Stomach smooth muscle (tissue), 2 donors: ENCODE measurements around the gene MYEOV.

Experiments used
- H3K27ac ChIP-seq: one replicate; pipeline ENCODE4 v1.7.0; 2013; ENCODE audit warnings: mild to moderate bottlenecking, low read length, inconsistent platforms
- H3K27me3 ChIP-seq, 2 donors: one replicate each; pipeline ENCODE4 v1.7.0; 2013; ENCODE audit warnings: low read length in 2 of 2; ENCODE audit not compliant: insufficient read depth in 2 of 2, control insufficient read depth in 1 of 2
- H3K36me3 ChIP-seq, 2 donors: one replicate each; pipeline ENCODE4 v1.7.0; 2013; ENCODE audit warnings: low read length in 2 of 2; ENCODE audit not compliant: control insufficient read depth in 2 of 2, insufficient read depth in 2 of 2
- H3K4me1 ChIP-seq: one replicate; pipeline ENCODE4 v1.7.0; 2013; ENCODE audit warnings: low read length; ENCODE audit not compliant: control insufficient read depth, insufficient read depth
- H3K4me3 ChIP-seq, 2 donors: one replicate each; pipeline ENCODE4 v1.7.0; 2013; ENCODE audit warnings: low read length in 2 of 2
- H3K9ac ChIP-seq, 2 donors: one replicate each; pipeline ENCODE4 v1.7.0; 2013; ENCODE audit warnings: low read length in 2 of 2, mild to moderate bottlenecking in 1 of 2
- H3K9me3 ChIP-seq, 2 donors: one replicate each; pipeline ENCODE4 v1.7.0; 2013; ENCODE audit warnings: low read length in 2 of 2; ENCODE audit not compliant: control insufficient read depth in 2 of 2
- donor health status: healthy.
- donor health status: Pancreatic carcinoma.

MYEOV gene

GRCh38 chr11:69293819-69294505 lies at the start of gene MYEOV:
Gene MYEOV (plus strand): TSS chr11:69294155. CDS start chr11:69295355, 1,200 bp downstream.
- peaks cover 5 to 13% of the 10 kb centered on the region in 2 donors for H3K27me3 ChIP-seq
- peaks cover 20% of the 10 kb centered on the region for H3K4me1 ChIP-seq
- H3K27ac ChIP-seq = no peak within 1 kb of the TSS
- H3K9ac ChIP-seq = no peak within 1 kb of the TSS
- no peak within 1 kb of the TSS for H3K4me3 ChIP-seq
- H3K9me3 ChIP-seq = no peaks in the 10 kb centered on the region
- H3K36me3 ChIP-seq = no peaks in the 10 kb centered on the region

- no peak overlapping the region for H3K4me3 ChIP-seq
- no peaks in the 10 kb centered on the region for H3K36me3 ChIP-seq
- no peaks in the 10 kb centered on the region for H3K9me3 ChIP-seq
- H3K4me1 ChIP-seq = no peaks in the 10 kb centered on the region
- no peak overlapping the region for H3K9ac ChIP-seq
- H3K27me3 ChIP-seq = peaks cover 1 to 3% of the 10 kb centered on the region in 2 donors
- H3K27ac ChIP-seq = no peak overlapping the region
Measured at GRCh38 chr11:69244266-69244665, 49.7 kb upstream of the MYEOV start.

GRCh38 chr11:69245041-69245440 lies 48.9 kb upstream of the MYEOV start:
- Histone ChIP-seq H3K4me1 (no peaks in the 10 kb centered on the region), H3K4me3 (no peak overlapping the region), H3K36me3 (no peaks in the 10 kb centered on the region), H3K9me3 (no peaks in the 10 kb centered on the region), H3K27ac (no peak overlapping the region), H3K9ac (no peak overlapping the region), H3K27me3 (peaks cover 4 to 6% of the 10 kb centered on the region in 2 donors)

GRCh38 chr11:69245491-69246345 lies 48.2 kb upstream of the MYEOV start:
- Histone ChIP-seq H3K9ac (no peak overlapping the region), H3K27ac (no peak overlapping the region)

GRCh38 chr11:69249311-69250185 lies 44.4 kb upstream of the MYEOV start:
- H3K27me3 ChIP-seq = peaks cover 9 to 14% of the 10 kb centered on the region in 2 donors

More at GRCh38 chr11:69245491-69246345, 48.2 kb upstream of the MYEOV start:
- Histone ChIP-seq H3K36me3 (no peaks in the 10 kb centered on the region), H3K27me3 (peaks cover 4 to 9% of the 10 kb centered on the region in 2 donors), H3K4me1 (no peaks in the 10 kb centered on the region), H3K4me3 (no peak overlapping the region), H3K9me3 (no peaks in the 10 kb centered on the region)

GRCh38 chr11:69250186-69251056 lies 43.5 kb upstream of the MYEOV start:
- Histone ChIP-seq H3K27ac (no peak overlapping the region), H3K4me1 (no peaks in the 10 kb centered on the region), H3K27me3 (peaks cover 9 to 16% of the 10 kb centered on the region in 2 donors), H3K9ac (no peak overlapping the region), H3K36me3 (no peaks in the 10 kb centered on the region), H3K4me3 (no peak overlapping the region), H3K9me3 (peaks cover 3 to 9% of the 10 kb centered on the region in 2 donors)

More at GRCh38 chr11:69249311-69250185, 44.4 kb upstream of the MYEOV start:
- Histone ChIP-seq H3K27ac (no peak overlapping the region), H3K4me3 (no peak overlapping the region), H3K4me1 (no peaks in the 10 kb centered on the region), H3K9ac (no peak overlapping the region), H3K9me3 (peaks cover 3 to 9% of the 10 kb centered on the region in 2 donors), H3K36me3 (no peaks in the 10 kb centered on the region)

GRCh38 chr11:69251057-69251393 lies 42.9 kb upstream of the MYEOV start:
- H3K36me3 ChIP-seq = no peaks in the 10 kb centered on the region
- no peak overlapping the region for H3K9ac ChIP-seq
- H3K9me3 ChIP-seq = peaks cover 3 to 9% of the 10 kb centered on the region in 2 donors
- H3K27me3 ChIP-seq = peaks cover 9 to 16% of the 10 kb centered on the region in 2 donors
- H3K4me1 ChIP-seq = no peaks in the 10 kb centered on the region
- H3K4me3 ChIP-seq = no peak overlapping the region
- H3K27ac ChIP-seq = no peak overlapping the region

DNA sequence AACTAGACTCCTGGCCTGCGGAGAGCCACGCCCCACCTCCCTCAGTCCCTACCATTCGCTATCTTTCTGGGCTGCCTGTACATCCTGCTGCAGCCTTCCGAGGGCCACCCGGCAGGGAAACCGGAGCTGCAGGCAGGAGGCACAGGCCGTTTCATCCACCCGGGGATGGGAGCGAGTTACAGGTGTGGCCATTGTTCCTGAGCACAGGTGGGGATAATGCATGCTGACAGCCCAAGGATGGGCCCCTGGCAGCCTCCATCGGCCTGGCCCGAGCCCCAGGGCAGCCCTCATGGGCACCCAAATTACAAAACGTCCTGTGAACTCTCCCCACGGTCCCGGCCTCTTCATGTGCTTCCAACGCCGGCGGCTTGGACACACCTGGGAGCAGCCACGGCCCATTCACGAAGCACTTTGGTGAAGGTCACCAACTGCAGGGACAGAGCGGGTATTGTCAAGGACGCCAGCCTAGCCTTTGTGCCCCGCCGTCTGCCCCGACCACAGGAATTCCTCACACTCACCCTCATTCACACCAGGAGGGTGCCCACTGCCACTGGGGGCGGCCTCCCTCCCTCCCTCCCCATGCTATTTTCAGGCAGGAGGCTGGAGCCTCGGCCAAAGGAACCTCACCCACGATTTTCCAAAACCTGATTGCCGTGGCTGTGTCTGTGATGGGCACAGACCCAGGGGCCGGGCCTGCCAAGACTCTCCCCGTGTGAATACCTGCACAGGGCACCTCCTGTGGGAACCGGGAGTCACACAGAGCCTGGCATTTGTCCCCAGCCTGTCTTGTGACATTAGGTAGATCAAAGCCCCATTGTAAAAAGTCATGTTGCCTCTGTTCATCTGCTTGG lies 42.1 kb upstream of the MYEOV start:
- no peaks in the 10 kb centered on the region for H3K36me3 ChIP-seq
- peaks cover 3 to 9% of the 10 kb centered on the region in 2 donors for H3K9me3 ChIP-seq
- peaks cover 9 to 16% of the 10 kb centered on the region in 2 donors for H3K27me3 ChIP-seq
- no peak overlapping the region for H3K4me3 ChIP-seq
- no peak overlapping the region for H3K9ac ChIP-seq
- H3K27ac ChIP-seq = no peak overlapping the region
- no peaks in the 10 kb centered on the region for H3K4me1 ChIP-seq

DNA sequence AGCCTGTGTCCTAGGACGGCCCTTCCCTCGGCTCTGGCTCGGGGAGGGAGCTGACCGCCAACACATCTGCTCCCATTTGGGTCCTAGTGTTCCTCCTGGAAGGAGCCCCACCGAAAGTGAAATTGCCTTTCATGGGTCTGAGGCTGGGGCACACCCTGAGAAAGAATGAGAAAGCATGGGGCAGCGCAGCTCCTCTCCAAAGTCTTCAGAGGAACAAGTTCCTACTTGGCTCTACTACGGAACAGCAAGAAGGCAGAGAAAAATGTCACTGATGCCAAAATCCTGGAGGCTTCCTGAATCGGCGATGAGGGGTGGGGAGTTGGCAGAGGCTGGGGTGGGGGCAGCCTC lies 41.5 kb upstream of the MYEOV start:
- H3K4me1 ChIP-seq = no peaks in the 10 kb centered on the region
- H3K36me3 ChIP-seq = no peaks in the 10 kb centered on the region
- peaks cover 9 to 16% of the 10 kb centered on the region in 2 donors for H3K27me3 ChIP-seq
- peaks cover 3 to 9% of the 10 kb centered on the region in 2 donors for H3K9me3 ChIP-seq
- H3K4me3 ChIP-seq = no peak overlapping the region
- H3K27ac ChIP-seq = no peak overlapping the region
- no peak overlapping the region for H3K9ac ChIP-seq
